Measurements from ENCODE around the gene HNRNPU. TPM values are rescaled to one million over a fixed set of nuclear protein-coding genes. Genes with fewer than 3 reads are reported as not detected.

HNRNPU gene
- total and polyA plus RNA-seq, 2 of the 13 experiments (the other 11 are each of a cell fraction or from before 2014, with no cell fraction given): 101 to 508 TPM

DNA sequence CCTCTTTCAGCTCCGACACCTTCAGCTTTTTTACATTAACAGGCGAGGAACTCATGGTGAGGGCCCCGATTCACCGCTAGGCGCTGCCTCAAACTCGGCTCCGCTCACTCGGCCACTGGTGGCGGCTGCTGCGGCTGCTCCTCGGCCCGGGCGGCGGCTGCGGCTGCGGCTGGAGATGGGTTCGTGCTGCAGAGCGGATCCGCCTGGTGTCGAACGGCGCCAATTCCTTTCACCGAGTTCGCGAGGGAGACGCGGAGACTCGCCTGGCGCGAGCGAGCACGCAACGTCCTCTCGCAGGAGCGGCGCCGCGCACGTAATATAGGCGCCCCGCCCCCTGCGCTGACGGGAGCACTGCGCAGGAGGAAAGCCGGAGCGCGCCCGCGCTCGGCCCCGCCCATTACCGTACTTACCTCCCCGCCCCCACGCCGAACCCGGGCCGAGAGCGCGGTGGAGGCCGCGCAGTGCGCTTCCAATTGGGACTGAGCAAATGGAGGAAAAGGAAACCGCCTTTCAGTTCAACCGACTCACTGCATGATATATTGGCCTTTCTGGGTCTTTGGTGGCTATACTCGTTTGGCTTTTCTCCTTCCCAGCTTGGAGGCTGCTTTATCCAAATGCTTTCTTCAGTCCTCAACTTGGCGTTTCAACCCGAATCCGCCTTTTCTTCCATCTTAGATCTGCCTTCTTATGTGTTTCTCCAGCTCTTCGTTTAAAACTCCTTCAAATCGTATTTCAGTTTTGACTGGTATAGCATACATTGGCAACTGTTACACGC lies at the start of gene HNRNPU (continued):
- TF ChIP-seq, protein P1, sequence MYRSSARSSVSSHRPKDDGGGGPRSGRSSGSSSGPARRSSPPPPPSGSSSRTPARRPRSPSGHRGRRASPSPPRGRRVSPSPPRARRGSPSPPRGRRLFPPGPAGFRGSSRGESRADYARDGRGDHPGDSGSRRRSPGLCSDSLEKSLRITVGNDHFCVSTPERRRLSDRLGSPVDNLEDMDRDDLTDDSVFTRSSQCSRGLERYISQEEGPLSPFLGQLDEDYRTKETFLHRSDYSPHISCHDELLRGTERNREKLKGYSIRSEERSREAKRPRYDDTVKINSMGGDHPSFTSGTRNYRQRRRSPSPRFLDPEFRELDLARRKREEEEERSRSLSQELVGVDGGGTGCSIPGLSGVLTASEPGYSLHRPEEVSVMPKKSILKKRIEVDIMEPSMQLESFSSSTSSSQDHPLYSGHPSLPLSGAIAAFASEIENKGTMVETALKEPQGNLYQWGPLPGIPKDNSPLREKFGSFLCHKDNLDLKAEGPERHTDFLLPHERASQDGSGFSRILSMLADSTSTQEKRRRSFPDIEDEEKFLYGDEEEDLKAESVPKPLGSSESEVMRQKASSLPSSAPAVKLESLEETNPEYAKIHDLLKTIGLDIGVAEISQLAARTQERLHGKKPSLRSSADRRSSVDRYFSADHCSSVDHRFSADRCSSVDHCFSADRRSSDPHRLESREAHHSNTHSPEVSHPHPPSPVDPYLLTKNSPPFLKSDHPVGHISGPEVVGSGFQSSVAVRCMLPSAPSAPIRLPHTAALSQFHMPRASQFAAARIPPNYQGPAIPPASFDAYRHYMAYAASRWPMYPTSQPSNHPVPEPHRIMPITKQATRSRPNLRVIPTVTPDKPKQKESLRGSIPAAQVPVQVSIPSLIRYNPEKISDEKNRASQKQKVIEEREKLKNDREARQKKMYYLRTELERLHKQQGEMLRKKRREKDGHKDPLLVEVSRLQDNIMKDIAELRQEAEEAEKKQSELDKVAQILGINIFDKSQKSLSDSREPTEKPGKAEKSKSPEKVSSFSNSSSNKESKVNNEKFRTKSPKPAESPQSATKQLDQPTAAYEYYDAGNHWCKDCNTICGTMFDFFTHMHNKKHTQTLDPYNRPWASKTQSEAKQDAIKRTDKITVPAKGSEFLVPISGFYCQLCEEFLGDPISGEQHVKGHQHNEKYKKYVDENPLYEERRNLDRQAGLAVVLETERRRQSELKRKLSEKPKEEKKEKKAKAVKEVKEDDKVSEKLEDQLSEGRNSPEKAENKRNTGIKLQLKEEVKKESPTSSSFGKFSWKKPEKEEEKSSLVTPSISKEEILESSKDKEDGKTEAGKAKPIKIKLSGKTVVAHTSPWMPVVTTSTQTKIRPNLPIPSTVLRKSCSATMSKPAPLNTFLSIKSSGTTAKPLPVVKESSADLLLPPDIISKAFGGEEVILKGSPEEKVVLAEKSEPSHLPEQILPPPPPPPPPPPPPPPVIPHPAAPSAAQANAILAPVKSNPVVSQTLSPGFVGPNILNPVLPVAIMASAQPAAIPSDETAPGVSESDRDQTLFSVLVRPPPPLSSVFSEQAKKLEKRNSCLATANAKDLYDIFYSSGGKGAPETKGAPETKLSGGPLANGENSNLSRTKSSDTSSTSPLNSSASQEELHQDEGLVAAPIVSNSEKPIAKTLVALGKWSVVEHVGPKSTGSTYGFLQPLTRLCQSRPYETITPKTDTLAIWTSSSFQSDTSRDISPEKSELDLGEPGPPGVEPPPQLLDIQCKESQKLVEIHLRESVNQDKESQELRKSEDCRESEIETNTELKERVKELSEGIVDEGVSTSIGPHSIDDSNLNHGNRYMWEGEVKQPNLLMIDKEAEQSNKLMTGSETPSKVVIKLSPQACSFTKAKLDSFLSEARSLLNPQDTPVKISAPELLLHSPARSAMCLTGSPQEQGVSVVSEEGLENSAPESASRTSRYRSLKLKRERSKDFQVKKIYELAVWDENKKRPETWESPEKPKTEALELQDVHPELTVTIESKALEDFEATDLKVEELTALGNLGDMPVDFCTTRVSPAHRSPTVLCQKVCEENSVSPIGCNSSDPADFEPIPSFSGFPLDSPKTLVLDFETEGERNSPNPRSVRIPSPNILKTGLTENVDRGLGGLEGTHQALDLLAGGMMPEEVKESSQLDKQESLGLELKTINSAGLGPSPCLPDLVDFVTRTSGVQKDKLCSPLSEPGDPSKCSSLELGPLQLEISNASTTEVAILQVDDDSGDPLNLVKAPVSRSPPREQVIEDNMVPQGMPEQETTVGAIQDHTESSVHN (CRISPR knock-in tag; IDR thresholded peaks at IDR 0.05): peak; percentile 24; the same call in 1 of the 2 replicates
- TF ChIP-seq, protein P2, sequence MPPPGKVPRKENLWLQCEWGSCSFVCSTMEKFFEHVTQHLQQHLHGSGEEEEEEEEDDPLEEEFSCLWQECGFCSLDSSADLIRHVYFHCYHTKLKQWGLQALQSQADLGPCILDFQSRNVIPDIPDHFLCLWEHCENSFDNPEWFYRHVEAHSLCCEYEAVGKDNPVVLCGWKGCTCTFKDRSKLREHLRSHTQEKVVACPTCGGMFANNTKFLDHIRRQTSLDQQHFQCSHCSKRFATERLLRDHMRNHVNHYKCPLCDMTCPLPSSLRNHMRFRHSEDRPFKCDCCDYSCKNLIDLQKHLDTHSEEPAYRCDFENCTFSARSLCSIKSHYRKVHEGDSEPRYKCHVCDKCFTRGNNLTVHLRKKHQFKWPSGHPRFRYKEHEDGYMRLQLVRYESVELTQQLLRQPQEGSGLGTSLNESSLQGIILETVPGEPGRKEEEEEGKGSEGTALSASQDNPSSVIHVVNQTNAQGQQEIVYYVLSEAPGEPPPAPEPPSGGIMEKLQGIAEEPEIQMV (CRISPR knock-in tag; IDR thresholded peaks at IDR 0.05; ENCODE audit: low read depth): peak; percentile 19; the same call in 1 of the 2 replicates
- TF ChIP-seq RELA (CRISPR knock-in tag; IDR thresholded peaks at IDR 0.05) (no peak), ZNF33B (CRISPR knock-in tag; IDR thresholded peaks at IDR 0.05) (no peak), ZMAT3 (CRISPR knock-in tag; conservative IDR thresholded peaks at IDR 0.05) (peak; percentile 87), NFE2 (CRISPR knock-in tag; IDR thresholded peaks at IDR 0.05) (no peak), HES4 (CRISPR knock-in tag; IDR thresholded peaks at IDR 0.05; ENCODE audit: borderline replicate concordance) (no peak; the same call in 1 of the 2 replicates), SP5 (CRISPR knock-in tag; IDR thresholded peaks at IDR 0.05; ENCODE audit: borderline replicate concordance, low read depth) (peak; percentile 92), NKX3-1 (CRISPR knock-in tag; IDR thresholded peaks at IDR 0.05) (peak; percentile 80), ISL2 (CRISPR knock-in tag; IDR thresholded peaks at IDR 0.05) (peak; percentile 43), ZNF160 (CRISPR knock-in tag; IDR thresholded peaks at IDR 0.05) (no peak), ARNT2 (CRISPR knock-in tag; IDR thresholded peaks at IDR 0.05; ENCODE audit: low read depth) (peak; percentile 81; the same call in 1 of the 2 replicates)
- TF ChIP-seq, protein P3, sequence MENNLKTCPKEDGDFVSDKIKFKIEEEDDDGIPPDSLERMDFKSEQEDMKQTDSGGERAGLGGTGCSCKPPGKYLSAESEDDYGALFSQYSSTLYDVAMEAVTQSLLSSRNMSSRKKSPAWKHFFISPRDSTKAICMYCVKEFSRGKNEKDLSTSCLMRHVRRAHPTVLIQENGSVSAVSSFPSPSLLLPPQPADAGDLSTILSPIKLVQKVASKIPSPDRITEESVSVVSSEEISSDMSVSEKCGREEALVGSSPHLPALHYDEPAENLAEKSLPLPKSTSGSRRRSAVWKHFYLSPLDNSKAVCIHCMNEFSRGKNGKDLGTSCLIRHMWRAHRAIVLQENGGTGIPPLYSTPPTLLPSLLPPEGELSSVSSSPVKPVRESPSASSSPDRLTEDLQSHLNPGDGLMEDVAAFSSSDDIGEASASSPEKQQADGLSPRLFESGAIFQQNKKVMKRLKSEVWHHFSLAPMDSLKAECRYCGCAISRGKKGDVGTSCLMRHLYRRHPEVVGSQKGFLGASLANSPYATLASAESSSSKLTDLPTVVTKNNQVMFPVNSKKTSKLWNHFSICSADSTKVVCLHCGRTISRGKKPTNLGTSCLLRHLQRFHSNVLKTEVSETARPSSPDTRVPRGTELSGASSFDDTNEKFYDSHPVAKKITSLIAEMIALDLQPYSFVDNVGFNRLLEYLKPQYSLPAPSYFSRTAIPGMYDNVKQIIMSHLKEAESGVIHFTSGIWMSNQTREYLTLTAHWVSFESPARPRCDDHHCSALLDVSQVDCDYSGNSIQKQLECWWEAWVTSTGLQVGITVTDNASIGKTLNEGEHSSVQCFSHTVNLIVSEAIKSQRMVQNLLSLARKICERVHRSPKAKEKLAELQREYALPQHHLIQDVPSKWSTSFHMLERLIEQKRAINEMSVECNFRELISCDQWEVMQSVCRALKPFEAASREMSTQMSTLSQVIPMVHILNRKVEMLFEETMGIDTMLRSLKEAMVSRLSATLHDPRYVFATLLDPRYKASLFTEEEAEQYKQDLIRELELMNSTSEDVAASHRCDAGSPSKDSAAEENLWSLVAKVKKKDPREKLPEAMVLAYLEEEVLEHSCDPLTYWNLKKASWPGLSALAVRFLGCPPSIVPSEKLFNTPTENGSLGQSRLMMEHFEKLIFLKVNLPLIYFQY (CRISPR knock-in tag; IDR thresholded peaks at IDR 0.05; ENCODE audit: borderline replicate concordance): peak; percentile 60; the same call in 1 of the 2 replicates

Measured in HepG2 (cell line).